ENCODE measurements around the gene CACNA1C.
A peak's percentile ranks its signal among the peaks of the same experiment; 100 is the strongest.

Gene CACNA1C

GRCh38 chr12:2118061-2118460 is 65.3 kb downstream of the CACNA1C start:
- TF ChIP-seq, protein P1, sequence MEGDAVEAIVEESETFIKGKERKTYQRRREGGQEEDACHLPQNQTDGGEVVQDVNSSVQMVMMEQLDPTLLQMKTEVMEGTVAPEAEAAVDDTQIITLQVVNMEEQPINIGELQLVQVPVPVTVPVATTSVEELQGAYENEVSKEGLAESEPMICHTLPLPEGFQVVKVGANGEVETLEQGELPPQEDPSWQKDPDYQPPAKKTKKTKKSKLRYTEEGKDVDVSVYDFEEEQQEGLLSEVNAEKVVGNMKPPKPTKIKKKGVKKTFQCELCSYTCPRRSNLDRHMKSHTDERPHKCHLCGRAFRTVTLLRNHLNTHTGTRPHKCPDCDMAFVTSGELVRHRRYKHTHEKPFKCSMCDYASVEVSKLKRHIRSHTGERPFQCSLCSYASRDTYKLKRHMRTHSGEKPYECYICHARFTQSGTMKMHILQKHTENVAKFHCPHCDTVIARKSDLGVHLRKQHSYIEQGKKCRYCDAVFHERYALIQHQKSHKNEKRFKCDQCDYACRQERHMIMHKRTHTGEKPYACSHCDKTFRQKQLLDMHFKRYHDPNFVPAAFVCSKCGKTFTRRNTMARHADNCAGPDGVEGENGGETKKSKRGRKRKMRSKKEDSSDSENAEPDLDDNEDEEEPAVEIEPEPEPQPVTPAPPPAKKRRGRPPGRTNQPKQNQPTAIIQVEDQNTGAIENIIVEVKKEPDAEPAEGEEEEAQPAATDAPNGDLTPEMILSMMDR (IDR thresholded peaks at IDR 0.05; ENCODE audit: poor library complexity, severe bottlenecking) = no peak
- H3K36me3 ChIP-seq (ENCODE audit: low read depth) = no peaks in the 10 kb centered on the region
- H3K9me3 ChIP-seq (ENCODE audit: severe bottlenecking) = no peaks in the 10 kb centered on the region
- ATAC-seq (ENCODE audit: low read depth) (no peak), DNase-seq (ENCODE audit: low spot score) (no peak)
- H3K4me1 ChIP-seq (ENCODE audit: insufficient read depth, poor library complexity, severe bottlenecking) = no peaks in the 10 kb centered on the region
- peaks cover 44% of the 10 kb centered on the region for H3K27me3 ChIP-seq (ENCODE audit: insufficient read depth, poor library complexity, severe bottlenecking)
- no peak overlapping the region for H3K27ac ChIP-seq (ENCODE audit: poor library complexity, severe bottlenecking)
- H3K4me3 ChIP-seq (ENCODE audit: severe bottlenecking) = no peak overlapping the region

- Histone ChIP-seq H3K4me3 (ENCODE audit: severe bottlenecking) (no peak overlapping the region), H3K4me1 (ENCODE audit: insufficient read depth, poor library complexity, severe bottlenecking) (no peaks in the 10 kb centered on the region), H3K27ac (ENCODE audit: poor library complexity, severe bottlenecking) (no peak overlapping the region), H3K9me3 (ENCODE audit: severe bottlenecking) (no peaks in the 10 kb centered on the region), H3K36me3 (ENCODE audit: low read depth) (no peaks in the 10 kb centered on the region), H3K27me3 (ENCODE audit: insufficient read depth, poor library complexity, severe bottlenecking) (peaks cover 44% of the 10 kb centered on the region)
- ATAC-seq (ENCODE audit: low read depth) (no peak), DNase-seq (ENCODE audit: low spot score) (no peak)
- TF ChIP-seq, protein P1 (IDR thresholded peaks at IDR 0.05; ENCODE audit: poor library complexity, severe bottlenecking) = no peak
Measured at GRCh38 chr12:2118481-2119255, 65.9 kb downstream of the CACNA1C start.

DNA sequence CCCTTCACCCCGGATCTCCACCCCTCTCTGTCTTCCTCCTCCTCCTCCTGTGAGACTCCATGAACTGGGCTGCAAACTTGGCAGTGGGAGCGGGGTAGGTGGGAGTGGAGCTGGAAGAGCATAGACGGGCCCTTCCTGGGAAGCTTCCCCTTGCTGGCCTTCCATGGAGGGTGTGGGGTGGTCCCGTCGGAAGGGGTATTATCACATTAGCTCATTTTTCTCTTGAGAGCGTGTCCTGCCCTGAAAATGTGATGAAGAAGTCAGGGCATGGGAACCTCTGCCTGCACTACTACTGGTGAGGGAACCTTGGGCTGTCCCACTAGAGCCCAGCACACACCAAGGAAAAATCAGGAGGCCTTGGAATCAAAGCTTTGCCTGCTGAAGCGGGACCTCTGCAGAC is 66.5 kb downstream of the CACNA1C start:
- Histone ChIP-seq H3K4me1 (ENCODE audit: insufficient read depth, poor library complexity, severe bottlenecking) (no peaks in the 10 kb centered on the region), H3K27me3 (ENCODE audit: insufficient read depth, poor library complexity, severe bottlenecking) (peaks cover 44% of the 10 kb centered on the region), H3K36me3 (ENCODE audit: low read depth) (no peaks in the 10 kb centered on the region), H3K9me3 (ENCODE audit: severe bottlenecking) (no peaks in the 10 kb centered on the region), H3K4me3 (ENCODE audit: severe bottlenecking) (no peak overlapping the region), H3K27ac (ENCODE audit: poor library complexity, severe bottlenecking) (no peak overlapping the region)
- peak; percentile 38 for DNase-seq (ENCODE audit: low spot score)
- no peak for ATAC-seq (ENCODE audit: low read depth)
- TF ChIP-seq, protein P1 (IDR thresholded peaks at IDR 0.05; ENCODE audit: poor library complexity, severe bottlenecking) = no peak

DNA sequence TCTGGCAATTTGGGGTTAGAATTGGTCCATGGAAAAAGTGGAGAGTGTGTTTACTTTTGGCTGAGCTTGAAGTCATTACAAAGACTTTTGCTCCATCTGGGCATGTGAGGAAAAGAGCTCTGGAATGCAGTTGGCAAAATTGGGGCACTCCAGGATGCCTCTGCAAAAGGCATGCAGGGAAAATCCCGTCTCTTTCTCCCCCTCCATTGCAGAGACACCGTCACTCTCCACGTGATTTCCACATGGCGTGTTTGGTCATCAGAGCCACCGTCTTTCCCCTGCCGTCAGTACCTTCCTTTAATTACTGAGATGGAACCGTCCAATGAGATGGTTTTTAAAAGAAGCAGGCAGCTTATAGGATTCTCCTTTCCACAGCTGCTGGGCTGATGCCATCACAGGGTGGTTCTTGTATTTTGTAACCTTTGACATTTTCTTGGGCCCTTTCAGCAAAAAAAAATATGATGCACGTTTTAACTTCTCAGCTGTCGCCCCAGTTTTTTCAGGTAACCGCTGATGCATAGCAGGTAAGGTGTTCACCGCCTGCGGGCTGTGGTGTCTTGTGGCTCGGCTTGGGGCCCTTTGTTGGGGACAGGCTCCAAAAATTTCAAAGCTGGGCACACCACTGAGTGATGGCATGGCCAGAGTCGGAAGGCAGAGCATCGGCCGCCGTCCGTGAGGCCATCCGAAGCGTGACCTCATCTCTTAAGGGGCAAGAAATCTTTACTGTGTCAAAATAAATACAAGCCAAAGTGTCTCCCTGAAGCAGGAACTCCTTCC is 68.4 kb downstream of the CACNA1C start:
- Histone ChIP-seq H3K27ac (ENCODE audit: poor library complexity, severe bottlenecking) (no peak overlapping the region), H3K27me3 (ENCODE audit: insufficient read depth, poor library complexity, severe bottlenecking) (peaks cover 47% of the 10 kb centered on the region), H3K36me3 (ENCODE audit: low read depth) (no peaks in the 10 kb centered on the region), H3K4me1 (ENCODE audit: insufficient read depth, poor library complexity, severe bottlenecking) (no peaks in the 10 kb centered on the region), H3K9me3 (ENCODE audit: severe bottlenecking) (no peaks in the 10 kb centered on the region), H3K4me3 (ENCODE audit: severe bottlenecking) (no peak overlapping the region)
- ATAC-seq (ENCODE audit: low read depth) = no peak
- DNase-seq (ENCODE audit: low spot score) = peak; percentile 50
- TF ChIP-seq, protein P1 (IDR thresholded peaks at IDR 0.05; ENCODE audit: poor library complexity, severe bottlenecking) = no peak

Measured in RWPE2 (cell line).